HFFc6 (cell line): ENCODE results near the gene CRADD. TPM values are rescaled to one million over a fixed set of nuclear protein-coding genes. Genes with fewer than 3 reads are reported as not detected.
"Not testable (repeated sequence)": the region's sequence is repeated elsewhere in the genome, so short reads cannot be mapped to it uniquely, and the experiment has no call there.

Experiments
- DNase-seq: peaks from one replicate; pipeline ENCODE4 v3.0.0-alpha.2; 2018
- H3K27ac Mint-ChIP-seq: 2 replicates; pipeline ENCODE4 v1.8.0; 2020; ENCODE audit warnings: mild to moderate bottlenecking, mixed read lengths
- H3K27me3 Mint-ChIP-seq: 2 replicates; pipeline ENCODE4 v1.8.0; 2021; ENCODE audit warnings: mild to moderate bottlenecking, moderate library complexity, mixed read lengths; ENCODE audit not compliant: insufficient read depth
- H3K36me3 Mint-ChIP-seq: 2 replicates; pipeline ENCODE4 v1.8.0; 2021; ENCODE audit warnings: low read depth, mixed read lengths
- H3K4me1 Mint-ChIP-seq: 2 replicates; pipeline ENCODE4 v1.8.0; 2020; ENCODE audit warnings: low read depth, mixed read lengths
- H3K4me3 Mint-ChIP-seq: 2 replicates; pipeline ENCODE4 v1.8.0; 2020; ENCODE audit warnings: mild to moderate bottlenecking, moderate library complexity, mixed read lengths
- H3K9me3 Mint-ChIP-seq: 2 replicates; pipeline ENCODE4 v1.8.0; 2020; ENCODE audit warnings: mild to moderate bottlenecking, mixed read lengths
- CTCF ChIP-seq: fragments of 200-600 bp; sonication (generic); IDR thresholded peaks from 2 replicates; pipeline ENCODE4 v1.5.0; 2021; ENCODE audit warnings: antibody characterized with exemption, mild to moderate bottlenecking
- total RNA-seq, 6 experiments: library from RNA; stranded (reverse); fragmentation: NEBNext Ultra II Directional; extraction: Animal tissue kit (Norgen Biotek cat#: 25700); gene quantifications; 2 replicates in 1 of 6; 3 replicates in 5 of 6; pipeline ENCODE4 v1.2.3, GENCODE V29; 2021

Gene CRADD
- total RNA-seq, 6 experiments from 2014 or later = 15.3 to 20.1 (median 17.9) TPM

DNA sequence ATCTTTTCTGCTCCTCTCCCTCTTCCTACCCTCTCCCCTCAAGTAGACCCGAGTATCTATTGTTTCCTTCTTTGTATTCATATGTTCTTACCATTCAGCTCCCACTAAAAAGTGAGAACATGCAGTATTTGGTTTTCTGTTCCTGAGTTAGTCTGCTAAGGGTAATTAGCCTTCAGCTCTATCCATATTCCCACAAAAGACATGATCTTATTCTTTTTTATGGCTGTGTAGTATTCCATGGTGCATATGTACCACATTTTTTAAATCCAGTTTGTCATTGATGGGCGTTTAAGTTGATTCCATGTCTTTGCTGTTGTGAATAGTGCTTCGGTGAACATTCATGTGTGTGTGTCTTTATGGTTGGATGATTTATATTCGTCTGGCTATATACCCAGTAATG lies 32.2 kb downstream of the CRADD start:
- peaks cover 58% of the 10 kb centered on the region for H3K4me1 Mint-ChIP-seq
- H3K36me3 Mint-ChIP-seq = peaks cover 37% of the 10 kb centered on the region
- H3K27ac Mint-ChIP-seq = no peak overlapping the region
- peaks cover 1% of the 10 kb centered on the region; the same call in 1 of the 2 replicates for H3K27me3 Mint-ChIP-seq
- no peak for TF ChIP-seq CTCF
- H3K9me3 Mint-ChIP-seq = peaks cover 32% of the 10 kb centered on the region
- DNase-seq = no peak
- H3K4me3 Mint-ChIP-seq = no peak overlapping the region

- Mint-ChIP-seq H3K27me3 (peaks cover 1% of the 10 kb centered on the region; the same call in 1 of the 2 replicates), H3K36me3 (peaks cover 32% of the 10 kb centered on the region), H3K27ac (no peak overlapping the region), H3K4me1 (peaks cover 56% of the 10 kb centered on the region), H3K9me3 (peaks cover 32% of the 10 kb centered on the region), H3K4me3 (no peak overlapping the region)
- no peak for TF ChIP-seq CTCF
- no peak for DNase-seq
Measured at GRCh38 chr12:93710574-93710926, 33.4 kb downstream of the CRADD start.

DNA sequence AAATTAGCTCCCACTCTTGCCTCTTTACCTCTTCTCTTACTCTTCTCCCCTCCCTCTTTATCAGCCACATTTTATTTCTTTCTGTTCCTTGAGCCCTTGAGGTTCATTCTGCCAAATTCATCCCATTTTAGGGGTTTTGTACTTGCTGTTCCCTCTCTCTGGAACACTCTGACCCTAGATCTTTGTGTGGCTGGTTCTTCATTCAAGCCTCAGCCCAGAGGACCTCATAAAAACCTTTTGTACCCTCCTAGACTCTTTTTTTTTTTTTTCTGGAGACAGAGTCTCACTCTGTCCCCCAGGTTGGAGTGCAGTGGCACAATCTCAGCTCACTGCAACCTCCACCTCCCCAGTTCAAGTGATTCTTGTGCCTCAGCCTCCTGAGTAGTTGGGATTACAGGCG lies 34.3 kb downstream of the CRADD start:
- peaks cover 32% of the 10 kb centered on the region for H3K9me3 Mint-ChIP-seq
- H3K36me3 Mint-ChIP-seq = peaks cover 32% of the 10 kb centered on the region
- H3K4me3 Mint-ChIP-seq, H3K27ac Mint-ChIP-seq, DNase-seq, H3K27me3 Mint-ChIP-seq: not testable (repeated sequence)
- H3K4me1 Mint-ChIP-seq = peaks cover 47% of the 10 kb centered on the region

DNA sequence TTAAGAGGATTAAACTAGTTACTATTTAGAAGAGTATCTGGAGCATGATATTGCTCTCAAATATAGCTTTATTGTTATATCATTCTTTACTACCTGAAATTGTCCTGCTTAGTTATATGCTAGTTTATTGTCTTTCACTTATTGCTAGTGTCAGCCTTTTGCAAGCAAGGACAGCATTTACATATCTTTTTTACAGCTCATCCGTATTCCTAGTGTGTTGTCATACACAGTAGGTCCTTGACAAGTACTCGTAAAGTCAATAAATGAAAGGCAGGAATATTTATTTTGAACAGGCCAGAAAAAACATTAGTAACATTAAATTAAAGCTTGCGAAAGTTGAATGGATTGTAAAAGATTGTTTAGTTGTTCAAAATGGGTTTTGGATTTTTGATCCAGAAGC lies 35.0 kb downstream of the CRADD start:
- Mint-ChIP-seq H3K27ac (no peak overlapping the region; the same call in 1 of the 2 replicates), H3K36me3 (peaks cover 32% of the 10 kb centered on the region), H3K9me3 (peaks cover 32% of the 10 kb centered on the region), H3K4me3 (no peak overlapping the region), H3K27me3 (peaks cover 1% of the 10 kb centered on the region; the same call in 1 of the 2 replicates), H3K4me1 (peaks cover 40% of the 10 kb centered on the region)
- no peak for DNase-seq
- no peak for TF ChIP-seq CTCF

- H3K9me3 Mint-ChIP-seq = peaks cover 36% of the 10 kb centered on the region
- DNase-seq = no peak
- H3K4me3 Mint-ChIP-seq = no peak overlapping the region
- H3K4me1 Mint-ChIP-seq = peaks cover 31% of the 10 kb centered on the region
- peaks cover 36% of the 10 kb centered on the region for H3K36me3 Mint-ChIP-seq
- no peak overlapping the region for H3K27ac Mint-ChIP-seq
- no peak for TF ChIP-seq CTCF
- H3K27me3 Mint-ChIP-seq = no peaks in the 10 kb centered on the region
Measured at GRCh38 chr12:93713060-93713459, 35.9 kb downstream of the CRADD start.

GRCh38 chr12:93713800-93714199 lies 36.6 kb downstream of the CRADD start:
- TF ChIP-seq CTCF = no peak
- Mint-ChIP-seq H3K4me3 (no peak overlapping the region), H3K4me1 (peaks cover 24% of the 10 kb centered on the region)

More at GRCh38 chr12:93713800-93714199, 36.6 kb downstream of the CRADD start:
- no peak for DNase-seq
- Mint-ChIP-seq H3K27ac (peak overlapping the region; percentile 83; the same call in 1 of the 2 replicates), H3K9me3 (peaks cover 40% of the 10 kb centered on the region), H3K27me3 (no peaks in the 10 kb centered on the region), H3K36me3 (peaks cover 36% of the 10 kb centered on the region)
